ENCODE data around the gene AMIGO3. TPM values are rescaled to one million over a fixed set of nuclear protein-coding genes. Genes with fewer than 3 reads are reported as not detected.

The AMIGO3 gene
- total RNA-seq, 2 donors from 2014 or later, result 1.4 to 3.0 TPM

DNA sequence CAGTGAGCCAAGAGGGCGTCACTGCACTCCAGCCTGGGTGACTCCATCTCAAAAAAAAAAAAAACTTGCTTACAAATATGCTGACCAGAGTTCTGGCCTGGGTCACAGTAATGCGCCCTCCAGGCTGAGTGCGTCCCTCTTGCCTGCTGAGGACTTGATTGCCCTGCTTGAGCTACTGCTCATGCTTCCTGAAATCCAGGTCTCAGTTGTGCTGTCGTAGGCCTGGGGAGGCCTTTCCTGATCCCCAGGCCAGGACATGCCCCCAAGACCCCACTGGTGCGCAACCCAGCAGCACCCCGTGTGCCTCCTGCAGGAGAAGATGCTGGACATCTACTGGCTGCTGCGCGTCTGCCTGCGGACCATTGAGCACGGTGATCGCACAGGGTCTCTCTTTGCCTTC lies 7.3 kb downstream of the AMIGO3 start:
- H3K4me3 ChIP-seq (ENCODE audit: low read length), result no peak overlapping the region
- H3K27me3 ChIP-seq (ENCODE audit: control insufficient read depth, insufficient read depth, low read length, poor library complexity, severe bottlenecking), result no peaks in the 10 kb centered on the region
- no peaks in the 10 kb centered on the region for H3K9me3 ChIP-seq (ENCODE audit: control insufficient read depth, low read length)
- H3K9ac ChIP-seq (ENCODE audit: extremely low read depth, low read length, poor library complexity, severe bottlenecking), result no peak overlapping the region
- no peak for DNase-seq
- no peaks in the 10 kb centered on the region for H3K4me1 ChIP-seq (ENCODE audit: control insufficient read depth, insufficient read depth, low read length)
- Mint-ChIP-seq H3K9me3 (no peaks in the 10 kb centered on the region), H3K36me3 (ENCODE audit: low read depth) (peaks cover 23% of the 10 kb centered on the region), H3K4me3 (no peak overlapping the region), H3K27ac (peak overlapping the region; percentile 39), H3K27me3 (ENCODE audit: insufficient read depth) (no peaks in the 10 kb centered on the region), H3K4me1 (no peaks in the 10 kb centered on the region)
- H3K27ac ChIP-seq (ENCODE audit: low read depth, low read length), result no peak overlapping the region
- H3K36me3 ChIP-seq (ENCODE audit: control insufficient read depth, insufficient read depth, low read length), result no peaks in the 10 kb centered on the region
- TF ChIP-seq, protein P1, sequence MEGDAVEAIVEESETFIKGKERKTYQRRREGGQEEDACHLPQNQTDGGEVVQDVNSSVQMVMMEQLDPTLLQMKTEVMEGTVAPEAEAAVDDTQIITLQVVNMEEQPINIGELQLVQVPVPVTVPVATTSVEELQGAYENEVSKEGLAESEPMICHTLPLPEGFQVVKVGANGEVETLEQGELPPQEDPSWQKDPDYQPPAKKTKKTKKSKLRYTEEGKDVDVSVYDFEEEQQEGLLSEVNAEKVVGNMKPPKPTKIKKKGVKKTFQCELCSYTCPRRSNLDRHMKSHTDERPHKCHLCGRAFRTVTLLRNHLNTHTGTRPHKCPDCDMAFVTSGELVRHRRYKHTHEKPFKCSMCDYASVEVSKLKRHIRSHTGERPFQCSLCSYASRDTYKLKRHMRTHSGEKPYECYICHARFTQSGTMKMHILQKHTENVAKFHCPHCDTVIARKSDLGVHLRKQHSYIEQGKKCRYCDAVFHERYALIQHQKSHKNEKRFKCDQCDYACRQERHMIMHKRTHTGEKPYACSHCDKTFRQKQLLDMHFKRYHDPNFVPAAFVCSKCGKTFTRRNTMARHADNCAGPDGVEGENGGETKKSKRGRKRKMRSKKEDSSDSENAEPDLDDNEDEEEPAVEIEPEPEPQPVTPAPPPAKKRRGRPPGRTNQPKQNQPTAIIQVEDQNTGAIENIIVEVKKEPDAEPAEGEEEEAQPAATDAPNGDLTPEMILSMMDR (conservative IDR thresholded peaks at IDR 0.05), result no peak
- 93 to 95% methylated on average over 10 to 11 of the region's 11 CpGs for WGBS, 2 experiments (ENCODE audit: insufficient coverage in 1 of 2, insufficient read length in 1 of 2)

DNA sequence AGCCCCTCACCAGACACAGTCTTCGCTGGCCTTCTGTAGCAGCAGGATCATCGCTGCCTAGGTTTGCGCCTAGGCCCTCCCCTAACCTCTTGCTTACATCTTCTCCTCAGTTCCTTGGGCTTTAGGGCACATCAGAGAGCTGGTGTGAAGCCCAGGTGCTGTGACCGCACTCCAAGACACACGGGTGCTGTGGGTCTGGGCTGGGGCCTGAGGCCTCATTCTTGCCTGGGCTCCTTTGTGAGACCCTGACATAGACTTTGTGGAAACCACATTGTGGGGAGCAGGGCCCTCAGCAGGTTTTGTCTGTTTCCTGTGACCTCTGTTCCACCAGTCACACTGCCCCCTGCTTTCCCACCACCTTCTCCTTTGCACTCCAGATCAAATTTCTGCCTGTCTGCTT lies 8.0 kb downstream of the AMIGO3 start:
- Histone ChIP-seq H3K4me3 (ENCODE audit: low read length) (no peak overlapping the region), H3K9ac (ENCODE audit: extremely low read depth, low read length, poor library complexity, severe bottlenecking) (no peak overlapping the region), H3K4me1 (ENCODE audit: control insufficient read depth, insufficient read depth, low read length) (no peaks in the 10 kb centered on the region), H3K27me3 (ENCODE audit: control insufficient read depth, insufficient read depth, low read length, poor library complexity, severe bottlenecking) (no peaks in the 10 kb centered on the region), H3K36me3 (ENCODE audit: control insufficient read depth, insufficient read depth, low read length) (no peaks in the 10 kb centered on the region), H3K27ac (ENCODE audit: low read depth, low read length) (no peak overlapping the region), H3K9me3 (ENCODE audit: control insufficient read depth, low read length) (no peaks in the 10 kb centered on the region)
- no peak for DNase-seq
- Mint-ChIP-seq H3K4me3 (no peak overlapping the region), H3K36me3 (ENCODE audit: low read depth) (peaks cover 23% of the 10 kb centered on the region), H3K27me3 (ENCODE audit: insufficient read depth) (no peaks in the 10 kb centered on the region), H3K4me1 (no peaks in the 10 kb centered on the region), H3K9me3 (no peaks in the 10 kb centered on the region), H3K27ac (no peak overlapping the region)
- TF ChIP-seq, protein P1 (conservative IDR thresholded peaks at IDR 0.05), result no peak
- 95 to 97% methylated on average over 5 of the region's 5 CpGs for WGBS, 2 experiments (ENCODE audit: insufficient coverage in 1 of 2, insufficient read length in 1 of 2)

DNA sequence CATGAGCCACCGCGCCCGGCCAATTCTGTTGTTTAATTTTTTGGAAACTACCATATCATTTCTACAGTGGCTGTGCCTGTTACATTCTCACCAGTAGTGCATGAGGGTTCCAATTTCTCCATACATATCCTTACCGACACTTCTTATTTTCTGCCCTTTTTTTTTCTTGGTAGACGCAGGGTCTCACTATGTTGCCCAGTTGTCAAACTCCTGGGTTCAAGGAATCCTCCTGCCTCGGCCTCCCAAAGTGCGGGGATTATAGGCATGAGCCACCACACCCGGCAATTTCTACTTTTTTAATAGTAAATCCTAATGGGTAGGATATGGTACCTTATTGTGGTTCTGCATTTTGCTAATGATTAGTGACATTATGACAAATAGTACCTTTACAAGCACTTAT lies 9.6 kb downstream of the AMIGO3 start:
- Mint-ChIP-seq H3K4me1 (no peaks in the 10 kb centered on the region), H3K27me3 (ENCODE audit: insufficient read depth) (no peaks in the 10 kb centered on the region), H3K36me3 (ENCODE audit: low read depth) (peaks cover 11% of the 10 kb centered on the region), H3K4me3 (no peak overlapping the region), H3K9me3 (no peaks in the 10 kb centered on the region), H3K27ac (no peak overlapping the region)
- Histone ChIP-seq H3K4me3 (ENCODE audit: low read length) (no peak overlapping the region), H3K9ac (ENCODE audit: extremely low read depth, low read length, poor library complexity, severe bottlenecking) (no peak overlapping the region), H3K27ac (ENCODE audit: low read depth, low read length) (no peak overlapping the region), H3K9me3 (ENCODE audit: control insufficient read depth, low read length) (no peaks in the 10 kb centered on the region), H3K36me3 (ENCODE audit: control insufficient read depth, insufficient read depth, low read length) (no peaks in the 10 kb centered on the region), H3K27me3 (ENCODE audit: control insufficient read depth, insufficient read depth, low read length, poor library complexity, severe bottlenecking) (no peaks in the 10 kb centered on the region), H3K4me1 (ENCODE audit: control insufficient read depth, insufficient read depth, low read length) (no peaks in the 10 kb centered on the region)
- TF ChIP-seq, protein P1 (conservative IDR thresholded peaks at IDR 0.05), result no peak
- DNase-seq, result no peak
- 94 to 97% methylated on average over 5 to 8 of the region's 8 CpGs for WGBS, 2 experiments (ENCODE audit: insufficient coverage in 1 of 2, insufficient read length in 1 of 2)
